ENCODE data around the gene B4GALT6.

Gene B4GALT6

DNA sequence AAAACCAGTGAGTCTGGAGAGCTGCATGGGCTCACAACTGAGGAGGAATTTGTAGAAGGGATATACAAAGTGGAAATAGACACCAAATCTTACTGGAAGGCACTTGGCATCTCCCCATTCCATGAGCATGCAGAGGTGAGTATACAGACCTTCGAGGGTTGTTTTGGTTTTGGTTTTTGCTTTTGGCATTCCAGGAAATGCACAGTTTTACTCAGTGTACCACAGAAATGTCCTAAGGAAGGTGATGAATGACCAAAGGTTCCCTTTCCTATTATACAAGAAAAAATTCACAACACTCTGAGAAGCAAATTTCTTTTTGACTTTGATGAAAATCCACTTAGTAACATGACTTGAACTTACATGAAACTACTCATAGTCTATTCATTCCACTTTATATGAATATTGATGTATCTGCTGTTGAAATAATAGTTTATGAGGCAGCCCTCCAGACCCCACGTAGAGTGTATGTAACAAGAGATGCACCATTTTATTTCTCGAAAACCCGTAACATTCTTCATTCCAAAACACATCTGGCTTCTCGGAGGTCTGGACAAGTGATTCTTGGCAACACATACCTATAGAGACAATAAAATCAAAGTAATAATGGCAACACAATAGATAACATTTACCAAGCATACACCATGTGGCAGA lies 89.1 kb downstream of the B4GALT6 start:
- DNase-seq (ENCODE audit: low read depth) = no peak

DNA sequence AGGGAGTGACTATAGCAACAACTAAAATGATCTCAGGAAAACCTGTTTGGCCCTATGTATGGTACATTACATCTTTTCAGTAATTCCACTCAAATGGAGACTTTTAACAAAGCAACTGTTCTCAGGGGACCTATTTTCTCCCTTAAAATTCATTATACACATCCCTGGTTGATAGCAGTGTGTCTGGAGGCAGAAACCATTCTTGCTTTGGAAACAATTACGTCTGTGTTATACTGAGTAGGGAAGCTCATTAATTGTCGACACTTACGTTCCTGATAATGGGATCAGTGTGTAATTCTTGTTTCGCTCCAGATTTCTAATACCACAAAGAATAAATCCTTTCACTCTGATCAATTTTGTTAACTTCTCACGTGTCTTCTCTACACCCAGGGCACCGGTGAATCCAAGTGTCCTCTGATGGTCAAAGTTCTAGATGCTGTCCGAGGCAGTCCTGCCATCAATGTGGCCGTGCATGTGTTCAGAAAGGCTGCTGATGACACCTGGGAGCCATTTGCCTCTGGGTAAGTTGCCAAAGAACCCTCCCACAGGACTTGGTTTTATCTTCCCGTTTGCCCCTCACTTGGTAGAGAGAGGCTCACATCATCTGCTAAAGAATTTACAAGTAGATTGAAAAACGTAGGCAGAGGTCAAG lies 91.7 kb downstream of the B4GALT6 start:
- no peak for DNase-seq (ENCODE audit: low read depth)

DNA sequence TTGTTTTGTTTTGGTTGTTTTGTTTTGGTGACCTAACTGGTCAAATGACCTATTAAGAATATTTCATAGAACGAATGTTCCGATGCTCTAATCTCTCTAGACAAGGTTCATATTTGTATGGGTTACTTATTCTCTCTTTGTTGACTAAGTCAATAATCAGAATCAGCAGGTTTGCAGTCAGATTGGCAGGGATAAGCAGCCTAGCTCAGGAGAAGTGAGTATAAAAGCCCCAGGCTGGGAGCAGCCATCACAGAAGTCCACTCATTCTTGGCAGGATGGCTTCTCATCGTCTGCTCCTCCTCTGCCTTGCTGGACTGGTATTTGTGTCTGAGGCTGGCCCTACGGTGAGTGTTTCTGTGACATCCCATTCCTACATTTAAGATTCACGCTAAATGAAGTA lies 92.8 kb downstream of the B4GALT6 start, which contains the start of gene TTR:
Gene TTR, plus strand, starts transcription at position 250 of the 400 bp plus-strand sequence. Its CDS starts 26 bp downstream, at position 276.
- DNase-seq (ENCODE audit: low read depth) = no peak

DNA sequence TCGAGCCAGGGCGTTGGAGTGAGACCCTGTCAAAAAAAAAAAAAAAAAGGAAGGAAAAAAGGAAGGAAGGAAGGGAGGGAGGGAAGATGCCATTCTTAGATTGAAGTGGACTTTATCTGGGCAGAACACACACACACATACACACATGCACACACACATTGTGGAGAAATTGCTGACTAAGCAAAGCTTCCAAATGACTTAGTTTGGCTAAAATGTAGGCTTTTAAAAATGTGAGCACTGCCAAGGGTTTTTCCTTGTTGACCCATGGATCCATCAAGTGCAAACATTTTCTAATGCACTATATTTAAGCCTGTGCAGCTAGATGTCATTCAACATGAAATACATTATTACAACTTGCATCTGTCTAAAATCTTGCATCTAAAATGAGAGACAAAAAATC lies 93.3 kb downstream of the B4GALT6 start:
- DNase-seq (ENCODE audit: low read depth) = no peak

DNA sequence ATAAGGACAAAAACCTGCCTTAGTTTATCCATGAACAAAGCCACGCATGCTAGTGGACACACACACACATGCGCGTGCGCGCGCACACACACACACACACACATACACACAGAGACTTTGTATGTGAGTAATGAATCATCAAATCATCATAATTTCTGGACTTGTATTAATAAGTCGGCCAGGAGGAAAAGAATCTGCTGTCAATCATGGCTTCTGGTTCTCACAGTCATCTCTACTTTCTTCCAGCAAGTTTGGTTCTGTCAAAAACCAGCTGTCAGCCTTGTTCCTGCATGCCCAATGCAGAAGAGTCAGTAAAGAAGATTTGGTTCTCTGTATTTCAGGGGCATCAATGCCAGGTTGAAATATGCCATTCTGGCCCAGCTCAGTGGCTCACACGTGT lies 93.8 kb downstream of the B4GALT6 start:
- DNase-seq (ENCODE audit: low read depth) = no peak

DNA sequence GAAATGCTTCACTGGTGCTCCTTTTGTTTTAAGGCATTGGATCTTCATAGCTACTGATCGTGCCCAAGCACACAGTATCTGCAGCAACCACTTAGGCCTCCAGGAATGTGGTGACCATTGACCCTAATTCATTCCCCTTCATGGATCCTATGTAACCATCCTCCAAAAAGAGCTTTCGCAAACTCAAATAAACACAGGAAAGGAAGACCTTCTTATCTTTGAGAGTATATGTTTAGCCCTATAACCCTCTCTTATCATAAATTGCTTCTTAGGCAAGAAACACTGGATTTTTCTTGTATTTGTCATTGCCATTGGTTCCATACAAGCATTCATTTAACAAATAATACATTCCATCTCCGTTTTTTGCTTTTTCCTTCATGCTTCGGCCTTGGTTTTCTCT lies 96.9 kb downstream of the B4GALT6 start:
- no peak for DNase-seq (ENCODE audit: low read depth)

DNA sequence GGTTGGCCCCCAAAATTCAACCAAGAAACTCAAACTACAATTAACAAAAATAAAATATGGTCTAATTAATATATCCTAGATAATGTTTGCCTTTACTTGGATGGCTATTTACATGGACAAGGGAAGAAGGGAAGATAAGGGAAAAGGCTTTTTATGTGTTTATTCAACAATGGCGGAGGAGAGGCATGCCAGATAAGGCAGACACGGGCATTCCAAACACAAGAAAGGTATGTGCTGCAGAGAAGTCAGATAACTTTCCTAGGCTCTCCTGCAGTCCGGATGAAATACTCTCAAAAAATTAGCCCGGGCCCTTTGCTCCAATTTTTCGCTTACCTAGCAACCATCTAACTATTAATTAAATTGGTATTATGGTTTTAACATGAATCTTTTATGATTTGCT lies 97.8 kb downstream of the B4GALT6 start:
- no peak for DNase-seq (ENCODE audit: low read depth)

DNA sequence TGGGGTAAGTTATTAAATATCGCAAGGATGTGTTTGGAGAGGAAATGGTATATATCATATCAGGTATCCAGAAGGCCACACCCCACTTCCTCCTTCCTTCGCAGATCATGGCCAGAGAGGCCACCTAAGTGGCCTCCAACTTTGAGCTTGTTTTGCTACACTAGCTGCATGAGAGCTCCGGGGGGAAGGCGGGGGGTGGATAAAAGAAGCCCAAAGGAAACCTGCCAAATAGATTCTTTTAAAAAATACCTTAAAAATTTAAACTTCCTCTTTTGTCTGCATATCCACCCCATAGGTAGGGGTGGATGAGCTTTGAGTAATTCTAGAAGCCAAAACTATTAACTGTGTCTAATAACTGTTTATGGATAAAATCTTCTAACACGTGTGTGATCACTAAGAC lies 98.4 kb downstream of the B4GALT6 start:
- no peak for DNase-seq (ENCODE audit: low read depth)

DNA sequence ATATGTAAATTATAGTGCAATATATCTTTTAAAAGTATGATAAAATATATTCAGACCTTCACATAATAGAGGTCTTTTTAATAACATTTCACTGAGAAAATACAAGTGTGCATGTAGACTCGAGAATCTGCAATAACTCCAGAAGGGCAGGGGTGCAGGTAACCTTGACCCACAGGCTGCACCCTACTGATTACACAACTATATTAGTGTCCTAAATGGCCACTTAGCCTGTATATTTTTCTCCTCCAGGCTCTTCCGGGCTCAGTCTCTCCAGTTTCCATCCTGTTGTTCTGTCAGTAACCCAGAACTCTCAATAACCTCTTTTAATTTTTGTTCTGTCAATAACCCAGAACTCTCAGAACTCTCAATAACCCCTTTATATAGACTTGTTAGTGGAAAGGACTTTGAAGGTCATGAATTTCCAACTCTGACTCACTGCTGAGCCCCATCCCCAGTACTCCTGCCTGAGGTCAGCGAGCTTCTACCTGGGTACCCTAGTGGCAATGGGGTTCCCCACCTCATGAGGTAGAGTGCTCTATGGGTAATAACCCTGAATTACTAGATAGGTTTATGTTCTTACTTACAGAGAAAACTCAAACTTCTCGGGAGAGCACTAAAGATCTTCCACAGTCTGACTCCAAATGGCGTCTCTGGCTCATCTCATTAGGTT lies 101.1 kb downstream of the B4GALT6 start:
- no peak for DNase-seq (ENCODE audit: low read depth)

DNA sequence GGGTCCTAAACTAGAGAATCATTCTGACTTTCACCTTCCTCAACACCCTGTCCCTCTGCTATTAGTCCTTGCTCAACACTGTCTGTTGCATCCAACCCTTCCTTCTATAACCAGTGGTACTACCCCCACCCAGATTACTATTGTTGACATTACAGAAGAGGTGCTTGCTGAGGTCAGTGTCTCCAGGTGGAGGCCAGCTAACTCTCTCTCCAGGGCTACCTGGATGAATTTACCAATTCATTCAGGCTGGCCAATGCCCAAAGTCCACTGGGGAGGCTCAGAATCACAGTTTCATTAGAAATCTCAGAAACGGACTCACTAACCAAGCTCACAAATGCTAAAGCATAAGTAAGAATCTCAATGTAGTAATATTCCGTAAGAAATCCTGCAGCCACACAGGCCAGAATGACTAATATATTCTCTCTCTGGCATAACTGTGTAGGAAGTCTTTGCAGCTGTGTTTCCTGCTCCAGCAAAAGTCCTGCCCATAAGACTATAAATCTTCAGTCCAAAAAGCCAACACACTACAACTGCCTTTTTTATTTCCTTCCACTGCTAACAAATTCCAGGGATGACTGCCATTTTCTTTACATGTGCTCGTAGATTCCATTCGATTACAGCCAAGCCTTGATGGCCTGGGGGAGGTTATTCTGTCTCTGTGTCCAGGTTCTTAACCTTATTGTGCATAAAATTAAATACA lies 102.7 kb downstream of the B4GALT6 start:
- DNase-seq (ENCODE audit: low read depth) = no peak

DNA sequence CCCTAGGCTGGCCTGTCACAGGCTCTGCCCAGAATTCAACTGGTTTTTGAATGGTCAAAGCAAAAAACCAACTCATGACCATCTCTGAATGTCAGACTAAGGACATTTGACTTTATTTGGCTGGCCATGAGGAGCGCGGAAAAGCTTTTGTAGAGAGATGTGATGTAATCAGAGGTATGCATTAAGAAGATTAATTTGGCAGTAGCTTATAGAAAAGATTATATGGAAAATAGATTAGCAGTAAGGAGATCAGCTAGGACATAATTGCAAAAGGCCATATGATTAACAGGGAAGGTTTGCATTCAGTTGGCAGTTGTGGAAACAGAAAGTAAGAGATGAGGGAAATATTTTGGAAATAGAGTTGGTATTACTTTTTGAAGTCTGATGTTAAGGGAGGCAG lies 105.0 kb downstream of the B4GALT6 start:
- no peak for DNase-seq (ENCODE audit: low read depth)

DNA sequence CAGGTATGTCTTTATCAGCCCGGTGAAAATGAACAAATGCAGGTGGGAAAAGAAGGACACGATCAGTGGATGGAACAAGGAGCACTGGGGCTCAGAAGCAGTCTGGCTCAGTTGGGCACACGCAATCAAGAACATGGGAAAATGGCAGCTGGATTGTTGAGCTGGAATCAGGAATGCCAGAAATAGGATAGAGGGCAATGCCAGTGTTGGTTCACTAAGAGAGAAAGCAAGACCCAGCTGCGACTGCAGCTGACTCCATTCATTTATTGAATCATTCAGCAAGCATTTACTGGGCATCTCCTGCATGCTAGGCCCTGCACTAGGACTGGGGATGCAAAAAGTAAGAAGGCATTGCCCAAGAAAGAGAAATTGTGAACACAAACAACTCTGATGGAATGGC lies 106.3 kb downstream of the B4GALT6 start:
- DNase-seq (ENCODE audit: low read depth) = no peak

DNA sequence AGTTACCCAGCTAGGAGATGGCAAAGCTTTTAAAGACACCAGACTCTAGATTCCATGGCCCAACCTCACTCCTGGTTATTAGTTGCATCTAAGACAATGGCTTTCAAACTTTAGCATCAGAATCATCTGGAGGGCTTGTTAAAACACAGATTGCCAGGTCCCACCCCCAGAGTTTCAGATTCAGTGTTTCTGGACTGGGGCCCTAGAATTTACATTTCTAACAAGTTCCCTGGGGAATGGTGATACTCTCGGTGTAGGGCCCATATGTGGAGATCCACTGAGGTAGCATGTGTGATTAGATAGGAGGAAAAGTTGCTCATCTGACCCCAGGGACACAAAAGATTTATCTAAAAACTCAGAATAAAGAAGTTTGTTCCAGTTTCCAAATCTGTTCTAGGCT lies 107.2 kb downstream of the B4GALT6 start:
- DNase-seq (ENCODE audit: low read depth) = no peak

DNA sequence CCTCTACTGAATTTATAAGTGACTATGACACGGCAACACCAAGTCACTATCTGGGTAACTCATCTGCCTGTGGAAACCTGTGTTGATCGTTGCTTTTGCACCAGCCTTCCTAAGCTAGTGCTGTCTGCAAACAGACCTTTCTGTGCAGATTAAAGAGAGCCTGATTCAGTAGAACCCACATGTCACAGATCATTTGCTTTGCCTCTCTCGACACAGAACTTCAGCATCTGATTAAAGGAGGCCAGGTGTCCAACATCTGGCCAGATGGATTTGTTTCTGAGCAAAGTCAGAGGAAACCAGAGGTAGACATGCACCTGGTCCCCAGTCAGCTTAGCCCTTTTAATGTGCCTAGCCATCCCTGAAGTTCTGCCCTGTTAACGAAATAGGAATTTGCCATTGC lies 107.7 kb downstream of the B4GALT6 start:
- DNase-seq (ENCODE audit: low read depth) = no peak

DNA sequence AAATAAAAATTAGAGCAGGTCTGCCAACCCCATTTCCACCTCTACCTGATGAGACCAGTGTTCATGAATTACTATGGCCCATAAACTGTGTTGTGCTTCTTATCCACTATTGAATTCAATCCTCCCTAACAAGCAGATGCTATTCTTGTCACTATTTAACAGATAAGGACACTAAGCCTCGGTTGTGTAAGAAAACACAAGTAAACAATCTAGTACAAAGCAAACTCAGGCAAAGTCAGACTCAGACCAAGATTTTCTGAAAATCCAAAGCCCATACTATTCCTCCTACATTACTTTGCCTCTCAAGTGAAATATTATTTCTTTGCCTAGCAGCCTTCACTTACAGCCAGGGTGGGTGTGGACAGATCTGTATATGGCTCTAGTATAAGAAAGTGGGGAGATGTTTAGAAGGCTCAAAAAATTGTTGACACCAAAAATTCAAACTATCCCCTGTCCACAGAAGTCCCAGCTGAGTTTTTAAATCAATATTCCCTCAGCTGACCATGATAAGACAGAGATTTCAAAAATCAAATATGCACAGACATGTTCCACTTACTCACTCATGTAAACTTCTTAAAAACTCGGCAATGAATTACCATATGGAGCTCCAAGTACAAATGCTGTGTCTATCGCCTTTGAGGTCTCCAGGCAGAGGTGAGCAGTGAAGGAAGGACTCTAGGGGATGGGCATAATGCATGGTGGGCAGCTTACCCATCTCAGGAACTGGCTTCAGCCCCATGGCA lies 108.7 kb downstream of the B4GALT6 start:
- no peak for DNase-seq (ENCODE audit: low read depth)

DNA sequence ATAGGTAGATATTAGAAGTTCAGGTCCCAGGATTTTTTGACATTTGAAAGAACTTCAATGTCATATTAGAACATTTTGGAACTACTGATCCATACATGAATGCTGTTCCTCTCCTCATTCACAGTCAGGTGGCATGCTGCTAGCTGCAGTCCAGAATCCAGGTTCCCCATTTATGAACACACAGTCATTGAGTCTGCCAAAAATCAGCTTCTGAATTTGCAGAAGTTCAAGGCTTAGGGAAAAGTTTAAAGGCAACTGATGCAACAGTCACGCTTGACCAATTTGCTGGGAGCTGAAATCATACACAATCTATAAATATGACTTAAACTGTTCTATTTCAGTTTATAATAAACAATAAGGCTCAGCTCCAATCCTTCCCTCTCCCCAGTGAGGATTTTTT lies 110.0 kb downstream of the B4GALT6 start:
- no peak for DNase-seq (ENCODE audit: low read depth)
